ENCODE measurements around the gene HDAC3. TPM values are rescaled to one million over a fixed set of nuclear protein-coding genes. Genes with fewer than 3 reads are reported as not detected.

HDAC3 gene
- total and polyA plus RNA-seq, 8 donors, result 17.8 to 68.9 (median 26.7) TPM

DNA sequence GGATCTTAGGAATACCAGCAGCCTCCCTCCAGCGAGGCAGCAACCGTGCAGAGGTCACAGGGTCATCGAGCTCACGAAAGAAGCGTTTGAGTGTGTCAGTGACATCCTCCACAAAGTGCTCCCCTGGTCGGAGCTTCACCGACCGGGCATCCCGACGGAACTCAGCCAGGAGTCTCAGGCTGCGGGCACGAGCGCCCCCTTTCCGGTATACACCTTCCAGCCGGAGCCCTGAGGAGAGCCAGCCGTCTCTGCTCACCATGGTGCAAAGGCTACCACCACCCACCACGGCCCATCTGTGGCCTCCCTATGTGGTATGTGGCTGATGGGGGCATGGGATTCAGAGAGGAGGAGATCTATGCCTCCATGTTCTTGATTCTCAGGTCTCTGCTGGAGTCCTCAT, 25.4 kb upstream of the HDAC3 start:
- no peak for FAIRE-seq
- ATAC-seq, result no peak
- intact Hi-C loops (cut with DNase I), result no loop called here
- Histone ChIP-seq H3K27me3 (no peaks in the 10 kb centered on the region), H3K36me3 (no peaks in the 10 kb centered on the region), H3K4me1 (peaks cover 0 to 4% (median 0%) of the 10 kb centered on the region in 3 donors), H3K9me3 (no peaks in the 10 kb centered on the region), H3K4me3 (no peak overlapping the region), H3K27ac (no peak overlapping the region)
- DNase-seq, result no peak
- TF ChIP-seq, protein P1, sequence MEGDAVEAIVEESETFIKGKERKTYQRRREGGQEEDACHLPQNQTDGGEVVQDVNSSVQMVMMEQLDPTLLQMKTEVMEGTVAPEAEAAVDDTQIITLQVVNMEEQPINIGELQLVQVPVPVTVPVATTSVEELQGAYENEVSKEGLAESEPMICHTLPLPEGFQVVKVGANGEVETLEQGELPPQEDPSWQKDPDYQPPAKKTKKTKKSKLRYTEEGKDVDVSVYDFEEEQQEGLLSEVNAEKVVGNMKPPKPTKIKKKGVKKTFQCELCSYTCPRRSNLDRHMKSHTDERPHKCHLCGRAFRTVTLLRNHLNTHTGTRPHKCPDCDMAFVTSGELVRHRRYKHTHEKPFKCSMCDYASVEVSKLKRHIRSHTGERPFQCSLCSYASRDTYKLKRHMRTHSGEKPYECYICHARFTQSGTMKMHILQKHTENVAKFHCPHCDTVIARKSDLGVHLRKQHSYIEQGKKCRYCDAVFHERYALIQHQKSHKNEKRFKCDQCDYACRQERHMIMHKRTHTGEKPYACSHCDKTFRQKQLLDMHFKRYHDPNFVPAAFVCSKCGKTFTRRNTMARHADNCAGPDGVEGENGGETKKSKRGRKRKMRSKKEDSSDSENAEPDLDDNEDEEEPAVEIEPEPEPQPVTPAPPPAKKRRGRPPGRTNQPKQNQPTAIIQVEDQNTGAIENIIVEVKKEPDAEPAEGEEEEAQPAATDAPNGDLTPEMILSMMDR (IDR thresholded peaks at IDR 0.05), result no peak
- WGBS, 2 donors, result 59 to 71% methylated on average over 17 of the region's 17 CpGs

DNA sequence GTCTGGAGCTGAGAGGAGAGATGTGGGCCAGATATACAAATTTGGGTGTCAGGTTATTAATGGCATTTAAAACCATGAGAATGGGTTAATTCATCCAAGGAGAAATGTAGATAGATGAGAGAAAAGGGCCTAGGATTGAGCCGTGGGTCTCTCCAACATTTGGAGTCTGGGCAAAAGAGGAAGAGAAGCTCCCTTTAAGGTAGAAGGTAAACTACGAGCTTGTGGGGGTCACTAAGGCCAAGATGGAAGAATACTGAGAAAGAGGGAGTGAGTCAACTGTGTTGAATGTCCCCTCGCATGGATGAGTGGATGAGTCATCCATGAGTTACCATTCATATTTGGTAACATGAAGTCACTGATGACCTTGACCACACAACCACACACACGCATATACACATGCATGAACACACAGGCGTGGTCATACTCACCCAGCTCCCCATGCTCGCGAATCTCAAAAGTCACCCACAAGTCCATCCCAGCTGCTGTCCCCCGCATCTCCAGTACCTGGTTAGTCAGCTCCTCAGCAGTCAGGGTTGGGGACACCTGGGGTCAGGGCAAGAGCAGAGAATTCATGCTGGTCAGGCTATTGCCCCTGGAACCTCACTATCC, 21.4 kb upstream of the HDAC3 start:
- H3K9me3 ChIP-seq, result no peaks in the 10 kb centered on the region
- H3K27ac ChIP-seq, result no peak overlapping the region
- WGBS, 2 donors, result 72 to 78% methylated on average over 8 of the region's 8 CpGs
- TF ChIP-seq, protein P1 (IDR thresholded peaks at IDR 0.05), result no peak
- H3K4me1 ChIP-seq, result no peaks in the 10 kb centered on the region
- no peak overlapping the region for H3K4me3 ChIP-seq
- ATAC-seq (peak in 2 of 4 donors; percentile 17 to 28), DNase-seq (no peak), FAIRE-seq (no peak)
- intact Hi-C loops (cut with DNase I), result no loop called here
- H3K27me3 ChIP-seq, result no peaks in the 10 kb centered on the region
- no peaks in the 10 kb centered on the region for H3K36me3 ChIP-seq

DNA sequence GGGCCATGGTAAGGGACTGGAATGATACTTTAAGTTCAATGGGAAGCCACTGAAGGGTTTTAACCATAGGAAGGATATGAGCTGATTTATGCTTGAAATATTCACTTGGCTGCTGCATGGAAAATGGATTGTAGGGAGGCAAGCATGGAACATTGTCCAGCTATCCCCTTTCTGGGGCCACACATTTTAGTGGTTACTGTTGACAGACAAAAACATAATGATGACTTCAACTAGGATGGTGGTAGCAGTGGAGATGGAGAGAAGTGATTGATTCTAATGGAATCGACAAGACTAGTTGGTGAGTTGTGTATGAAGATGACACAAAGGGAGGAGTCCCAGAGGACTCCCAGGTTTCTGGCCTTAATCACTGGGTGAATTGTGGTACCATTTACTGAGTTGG, 20.8 kb upstream of the HDAC3 start:
- no peak overlapping the region for H3K27ac ChIP-seq
- FAIRE-seq, result no peak
- no peaks in the 10 kb centered on the region for H3K27me3 ChIP-seq
- no peaks in the 10 kb centered on the region for H3K9me3 ChIP-seq
- H3K36me3 ChIP-seq, result no peaks in the 10 kb centered on the region
- no peak for DNase-seq
- ATAC-seq, result no peak
- no peak overlapping the region for H3K4me3 ChIP-seq
- TF ChIP-seq, protein P1 (IDR thresholded peaks at IDR 0.05), result no peak
- intact Hi-C loops (cut with DNase I), result no loop called here
- no peaks in the 10 kb centered on the region for H3K4me1 ChIP-seq
- 89 to 91% methylated on average over 1 of the region's 1 CpG for WGBS, 2 donors

DNA sequence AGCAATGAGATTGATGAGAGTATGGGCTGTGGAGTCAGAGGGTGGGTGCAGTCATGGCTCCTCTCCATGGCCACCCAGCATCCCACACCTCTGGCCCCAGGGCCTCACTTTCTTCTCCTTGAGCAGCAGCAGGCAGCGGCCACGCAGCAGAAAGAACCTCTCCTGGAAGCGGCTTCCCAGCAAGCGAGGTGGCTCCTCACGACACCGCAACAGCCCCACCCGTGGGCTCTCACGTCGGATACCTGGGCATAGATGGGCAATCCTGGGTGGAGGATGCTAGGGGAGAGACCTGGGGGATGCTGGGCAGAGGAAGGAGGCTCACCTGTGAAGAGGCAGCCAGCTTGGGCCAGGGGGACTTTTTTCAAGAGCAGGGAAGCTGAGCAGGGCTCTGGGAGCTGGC, 19.7 kb upstream of the HDAC3 start:
- Histone ChIP-seq H3K27ac (no peak overlapping the region), H3K36me3 (no peaks in the 10 kb centered on the region), H3K4me3 (no peak overlapping the region), H3K27me3 (no peaks in the 10 kb centered on the region), H3K9me3 (no peaks in the 10 kb centered on the region), H3K4me1 (no peaks in the 10 kb centered on the region)
- intact Hi-C loops (cut with DNase I), result no loop called here
- TF ChIP-seq, protein P1 (IDR thresholded peaks at IDR 0.05), result no peak
- 80 to 87% methylated on average over 9 of the region's 9 CpGs for whole genome bisulfite sequencing, 2 donors
- FAIRE-seq, result no peak
- no peak for ATAC-seq
- DNase-seq, result no peak

DNA sequence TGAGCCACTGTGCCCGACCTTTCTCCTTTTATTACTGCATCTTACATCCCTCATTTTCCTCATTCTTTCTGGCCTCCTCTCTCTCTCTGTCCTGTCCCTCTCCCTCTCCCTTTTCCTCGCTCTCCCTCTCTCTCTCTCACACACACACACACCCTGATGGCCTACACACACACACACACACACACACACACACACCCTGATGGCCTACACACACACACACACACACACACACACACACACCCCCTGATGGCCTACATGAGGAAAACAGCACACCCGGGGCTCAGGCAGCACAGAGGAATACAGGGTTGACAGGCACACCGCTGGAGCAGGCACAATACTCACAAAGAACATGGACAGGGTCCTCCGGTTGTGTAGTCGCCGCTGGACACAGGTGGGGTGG, 18.4 kb upstream of the HDAC3 start:
- ATAC-seq (no peak), DNase-seq (no peak), FAIRE-seq (no peak)
- WGBS, 2 donors, result 67 to 77% methylated on average over 7 of the region's 7 CpGs
- no peak overlapping the region for H3K4me3 ChIP-seq
- no peaks in the 10 kb centered on the region for H3K27me3 ChIP-seq
- no peaks in the 10 kb centered on the region for H3K4me1 ChIP-seq
- intact Hi-C loops (cut with DNase I), result no loop called here
- H3K27ac ChIP-seq, result no peak overlapping the region
- TF ChIP-seq, protein P1 (IDR thresholded peaks at IDR 0.05), result no peak
- no peaks in the 10 kb centered on the region for H3K36me3 ChIP-seq
- no peaks in the 10 kb centered on the region for H3K9me3 ChIP-seq
